Fibroblast of villous mesenchyme (primary cell): ENCODE data around the gene MTERF4. TPM values are rescaled to one million over a fixed set of nuclear protein-coding genes. Genes with fewer than 3 reads are reported as not detected.

Experiments
- DNase-seq: peaks from one replicate; pipeline ENCODE4 v3.0.0-alpha.2; 2010; ENCODE audit warnings: low read depth
- H3K4me3 ChIP-seq: 2 replicates; pipeline ENCODE4 v1.5.1; 2011; ENCODE audit warnings: low read depth, mild to moderate bottlenecking, low read length
- total RNA-seq: library from RNA; depleted of rRNA; stranded (reverse); fragments of >200 nt; gene quantifications from 2 replicates; pipeline ENCODE4 v1.2.3, GENCODE V29; 2012
- TF ChIP-seq, protein P1 (sequence below): IDR thresholded peaks from 2 replicates; pipeline ENCODE4 v1.5.1; 2012; ENCODE audit warnings: low read depth, mild to moderate bottlenecking, low read length; ENCODE audit not compliant: insufficient read depth

MTERF4 gene
- total RNA-seq, 1 donor: 27.2 TPM

DNA sequence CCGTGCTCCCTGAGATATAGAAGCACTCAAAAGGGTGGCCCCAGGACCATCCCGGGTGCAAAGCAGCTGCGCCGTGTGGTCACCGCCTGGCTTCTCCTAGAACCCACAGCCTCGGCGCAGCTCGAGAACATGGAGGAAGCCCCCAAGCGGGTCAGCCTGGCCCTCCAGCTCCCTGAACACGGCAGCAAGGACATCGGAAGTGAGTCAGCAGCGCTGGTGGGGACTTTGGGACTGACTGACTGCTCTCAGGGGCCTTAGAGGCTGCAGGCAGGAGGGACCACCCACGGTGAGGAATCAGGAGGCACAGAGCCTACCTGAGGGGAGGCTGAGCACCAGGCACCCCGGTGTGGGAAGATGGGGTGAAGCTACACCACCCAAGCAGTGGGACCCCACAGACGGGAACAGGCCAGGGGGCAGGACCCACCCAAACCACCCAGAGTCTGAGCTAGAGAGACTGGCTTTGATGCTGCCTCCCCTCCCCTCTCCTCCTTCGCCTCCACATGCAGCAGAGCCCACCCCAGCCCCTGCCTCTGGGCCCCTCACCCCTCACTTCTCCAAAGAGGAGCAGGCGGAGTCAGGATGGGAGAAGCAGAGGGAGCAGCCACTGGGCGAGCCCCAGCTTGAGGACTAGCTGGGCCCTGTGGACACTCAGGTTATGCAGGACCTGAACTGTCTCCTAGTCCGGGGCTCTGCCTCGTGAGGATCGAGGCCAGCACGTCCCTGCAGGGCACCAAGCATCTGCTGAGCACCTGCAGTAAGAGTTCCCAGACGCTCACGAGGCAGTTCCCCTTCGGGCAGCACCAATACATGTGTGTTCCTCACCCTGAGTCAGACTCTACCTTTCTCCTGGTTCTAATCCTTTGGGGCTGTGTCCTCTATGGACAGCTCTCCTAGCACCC lies 28.7 kb downstream of the MTERF4 start:
- H3K4me3 ChIP-seq: no peak overlapping the region
- TF ChIP-seq, protein P1, sequence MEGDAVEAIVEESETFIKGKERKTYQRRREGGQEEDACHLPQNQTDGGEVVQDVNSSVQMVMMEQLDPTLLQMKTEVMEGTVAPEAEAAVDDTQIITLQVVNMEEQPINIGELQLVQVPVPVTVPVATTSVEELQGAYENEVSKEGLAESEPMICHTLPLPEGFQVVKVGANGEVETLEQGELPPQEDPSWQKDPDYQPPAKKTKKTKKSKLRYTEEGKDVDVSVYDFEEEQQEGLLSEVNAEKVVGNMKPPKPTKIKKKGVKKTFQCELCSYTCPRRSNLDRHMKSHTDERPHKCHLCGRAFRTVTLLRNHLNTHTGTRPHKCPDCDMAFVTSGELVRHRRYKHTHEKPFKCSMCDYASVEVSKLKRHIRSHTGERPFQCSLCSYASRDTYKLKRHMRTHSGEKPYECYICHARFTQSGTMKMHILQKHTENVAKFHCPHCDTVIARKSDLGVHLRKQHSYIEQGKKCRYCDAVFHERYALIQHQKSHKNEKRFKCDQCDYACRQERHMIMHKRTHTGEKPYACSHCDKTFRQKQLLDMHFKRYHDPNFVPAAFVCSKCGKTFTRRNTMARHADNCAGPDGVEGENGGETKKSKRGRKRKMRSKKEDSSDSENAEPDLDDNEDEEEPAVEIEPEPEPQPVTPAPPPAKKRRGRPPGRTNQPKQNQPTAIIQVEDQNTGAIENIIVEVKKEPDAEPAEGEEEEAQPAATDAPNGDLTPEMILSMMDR: no peak
- DNase-seq: no peak

DNA sequence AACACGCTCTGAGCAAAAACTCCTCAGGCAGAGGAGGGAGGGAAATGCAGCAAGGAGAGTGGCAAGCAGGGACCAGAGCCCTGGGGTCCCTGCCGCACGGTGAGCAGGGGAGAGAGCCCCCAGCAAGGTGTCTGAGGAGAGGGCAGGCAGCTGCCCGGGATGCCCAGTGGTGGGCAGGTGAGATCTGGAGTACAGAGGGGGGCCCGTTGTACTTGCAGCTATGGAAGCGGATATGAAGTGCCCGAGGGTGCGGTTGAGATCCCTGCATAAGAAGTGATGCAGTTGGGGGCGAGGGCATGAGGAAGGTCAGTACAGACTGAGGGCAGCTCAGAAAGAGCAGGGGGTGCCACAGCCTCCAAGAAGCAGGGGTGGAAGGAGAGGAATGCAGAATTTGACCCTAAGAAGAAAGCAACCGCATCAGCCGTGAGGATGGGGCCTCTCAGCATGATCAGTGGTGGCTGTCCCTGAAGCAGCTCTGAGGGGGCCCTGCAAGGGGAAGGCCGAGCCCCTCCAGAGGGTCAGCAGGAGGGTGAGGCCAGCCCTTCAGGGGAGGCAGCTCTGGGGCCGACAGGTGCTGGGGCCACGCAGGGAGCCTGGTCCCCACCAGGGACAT lies 29.4 kb downstream of the MTERF4 start:
- H3K4me3 ChIP-seq: no peak overlapping the region
- TF ChIP-seq, protein P1: no peak
- DNase-seq: no peak

DNA sequence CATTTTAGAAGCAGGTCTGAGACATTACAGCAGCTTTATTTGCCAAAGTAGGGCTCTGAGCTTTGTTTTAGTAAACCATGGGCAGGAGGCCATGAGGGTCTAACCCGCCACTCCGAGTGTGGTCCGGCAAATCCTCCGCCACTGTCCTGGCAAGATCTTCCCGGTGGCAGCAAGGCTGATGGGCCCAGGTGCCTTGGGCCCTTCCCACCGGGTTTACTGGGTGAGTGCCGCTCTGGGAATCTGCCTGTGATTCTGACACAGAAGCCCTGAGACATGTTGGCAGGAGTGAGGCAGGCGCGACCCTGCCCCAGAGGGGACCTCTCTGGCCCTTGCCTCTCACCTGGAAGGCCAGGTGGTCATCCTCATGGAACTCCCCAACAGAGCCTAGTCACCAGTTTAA lies 29.9 kb downstream of the MTERF4 start:
- DNase-seq: no peak
- H3K4me3 ChIP-seq: no peak overlapping the region
- TF ChIP-seq, protein P1: no peak

DNA sequence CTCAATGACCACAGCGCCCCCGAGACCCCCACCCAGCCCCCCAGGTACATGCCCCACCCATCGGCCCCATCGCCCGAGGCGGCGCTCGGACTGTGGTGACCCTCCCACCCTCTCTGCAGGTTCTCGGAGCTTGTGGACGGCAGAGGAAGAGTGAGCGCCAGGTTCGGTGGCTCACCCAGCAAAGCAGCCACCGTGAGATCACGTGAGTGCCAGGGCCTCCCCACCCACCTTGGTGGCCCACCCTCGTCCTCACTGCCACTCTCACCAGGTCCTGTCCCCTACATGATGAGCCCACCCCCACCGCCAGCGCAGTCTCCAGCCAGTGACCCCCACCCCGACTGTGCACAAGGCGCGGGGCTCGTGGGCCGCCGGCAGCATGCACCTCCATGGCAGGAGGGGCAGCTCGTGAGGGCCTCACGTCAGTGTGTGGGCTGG lies 30.4 kb downstream of the MTERF4 start:
- TF ChIP-seq, protein P1: no peak
- no peak for DNase-seq
- no peak overlapping the region for H3K4me3 ChIP-seq

DNA sequence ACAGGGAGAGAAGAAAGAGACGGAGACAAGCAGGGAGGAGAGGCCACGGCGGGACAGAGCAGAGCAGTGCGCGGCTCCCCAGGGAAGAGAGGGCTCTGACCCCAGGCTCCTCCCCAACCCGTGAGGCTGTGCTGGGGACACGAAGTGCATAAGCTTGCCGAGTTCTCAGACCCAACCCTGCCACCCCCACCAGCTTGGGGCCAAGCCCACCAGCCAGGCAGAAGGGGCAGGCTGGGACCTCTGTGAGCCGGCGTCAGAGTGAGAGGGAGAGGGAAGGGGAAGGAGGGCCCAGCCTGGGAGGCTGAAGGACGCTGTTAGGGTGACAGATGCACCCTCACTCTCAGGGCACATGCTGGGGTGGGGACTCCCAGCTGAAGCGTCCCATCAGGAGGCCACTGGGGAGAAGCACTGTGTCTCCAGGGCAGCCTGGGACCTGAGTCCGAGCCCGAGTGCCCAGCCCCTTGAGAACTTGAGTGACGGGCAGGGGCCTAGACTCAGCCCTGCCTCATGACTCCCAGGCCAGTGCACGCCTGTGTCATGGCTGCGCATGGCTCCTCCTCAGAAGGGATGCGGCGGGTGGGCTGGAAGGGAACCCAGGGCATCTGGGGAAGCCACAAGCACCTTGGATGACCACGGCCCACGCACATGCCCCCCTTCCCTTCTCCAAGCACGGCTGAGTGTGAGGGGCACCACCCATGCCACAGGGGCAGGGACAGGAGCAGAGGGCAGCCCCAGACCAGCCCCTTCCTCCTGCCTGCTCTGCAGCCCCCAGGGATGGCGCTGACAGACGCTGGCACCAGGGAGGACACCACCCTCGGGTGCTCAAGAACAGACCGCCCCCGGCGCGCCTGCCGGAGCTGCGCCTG lies 31.0 kb downstream of the MTERF4 start:
- H3K4me3 ChIP-seq: no peak overlapping the region
- DNase-seq: no peak
- TF ChIP-seq, protein P1: no peak

DNA sequence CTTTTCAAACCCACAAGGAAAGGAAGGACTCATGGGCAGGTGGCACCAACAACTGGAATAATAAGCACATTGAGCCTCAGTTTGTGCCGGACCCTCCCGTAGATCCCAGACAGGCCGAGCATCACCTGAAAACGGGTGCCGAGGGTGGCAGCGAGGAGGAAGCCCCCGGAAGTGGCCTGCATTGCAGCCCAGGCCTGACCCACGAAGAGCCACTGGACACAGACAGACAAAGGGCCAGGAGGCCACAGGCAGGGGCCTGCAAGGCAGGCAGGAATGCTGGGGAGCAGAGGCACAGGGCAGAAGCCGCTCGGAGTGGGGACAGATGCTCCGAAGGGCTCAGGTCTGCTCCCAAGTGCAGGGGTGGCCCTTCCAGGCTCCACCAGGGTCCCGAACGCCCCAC lies 31.7 kb downstream of the MTERF4 start:
- no peak overlapping the region for H3K4me3 ChIP-seq
- DNase-seq: no peak
- TF ChIP-seq, protein P1: no peak
